ENCODE measurements around the gene ZNF254. TPM values are rescaled to one million over a fixed set of nuclear protein-coding genes. Genes with fewer than 3 reads are reported as not detected.
"Not testable (repeated sequence)": the region's sequence is repeated elsewhere in the genome, so short reads cannot be mapped to it uniquely, and the experiment has no call there.

The ZNF254 gene
- 10 to 100 TPM in 1 of 2 donors, 1 to 10 TPM in 1; 9.1 to 15.2 TPM for total RNA-seq

- peak within 1 kb of the TSS; percentile 86 to 90 for H3K27ac ChIP-seq
- no peaks in the 10 kb centered on the region for H3K27me3 ChIP-seq
- peaks cover 0 to 17% of the 10 kb centered on the region in 2 donors for H3K4me1 ChIP-seq
- peak; percentile 96 for DNase-seq (ENCODE audit: low spot score)
- H3K4me3 ChIP-seq, result peak within 1 kb of the TSS; percentile 66 to 79
- no peaks in the 10 kb centered on the region for H3K9me3 ChIP-seq
- TF ChIP-seq, protein P1, sequence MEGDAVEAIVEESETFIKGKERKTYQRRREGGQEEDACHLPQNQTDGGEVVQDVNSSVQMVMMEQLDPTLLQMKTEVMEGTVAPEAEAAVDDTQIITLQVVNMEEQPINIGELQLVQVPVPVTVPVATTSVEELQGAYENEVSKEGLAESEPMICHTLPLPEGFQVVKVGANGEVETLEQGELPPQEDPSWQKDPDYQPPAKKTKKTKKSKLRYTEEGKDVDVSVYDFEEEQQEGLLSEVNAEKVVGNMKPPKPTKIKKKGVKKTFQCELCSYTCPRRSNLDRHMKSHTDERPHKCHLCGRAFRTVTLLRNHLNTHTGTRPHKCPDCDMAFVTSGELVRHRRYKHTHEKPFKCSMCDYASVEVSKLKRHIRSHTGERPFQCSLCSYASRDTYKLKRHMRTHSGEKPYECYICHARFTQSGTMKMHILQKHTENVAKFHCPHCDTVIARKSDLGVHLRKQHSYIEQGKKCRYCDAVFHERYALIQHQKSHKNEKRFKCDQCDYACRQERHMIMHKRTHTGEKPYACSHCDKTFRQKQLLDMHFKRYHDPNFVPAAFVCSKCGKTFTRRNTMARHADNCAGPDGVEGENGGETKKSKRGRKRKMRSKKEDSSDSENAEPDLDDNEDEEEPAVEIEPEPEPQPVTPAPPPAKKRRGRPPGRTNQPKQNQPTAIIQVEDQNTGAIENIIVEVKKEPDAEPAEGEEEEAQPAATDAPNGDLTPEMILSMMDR (IDR thresholded peaks at IDR 0.05), result no peak
- H3K36me3 ChIP-seq, result no peaks in the 10 kb centered on the region
Observed at GRCh38 chr19:24086974-24087595, at the start of gene ZNF254. Gene ZNF254 (plus strand): TSS chr19:24087187. CDS start chr19:24087308, 121 bp downstream.

- no peak for DNase-seq (ENCODE audit: low spot score)
- Histone ChIP-seq H3K27ac (no peak overlapping the region), H3K27me3 (no peaks in the 10 kb centered on the region), H3K4me1 (peaks cover 0 to 11% of the 10 kb centered on the region in 2 donors), H3K9me3 (no peaks in the 10 kb centered on the region), H3K4me3 (no peak overlapping the region), H3K36me3 (peaks cover 12% of the 10 kb centered on the region)
- TF ChIP-seq, protein P1 (IDR thresholded peaks at IDR 0.05), result no peak
Observed at GRCh38 chr19:24040621-24041020, 46.4 kb upstream of the ZNF254 start.

DNA sequence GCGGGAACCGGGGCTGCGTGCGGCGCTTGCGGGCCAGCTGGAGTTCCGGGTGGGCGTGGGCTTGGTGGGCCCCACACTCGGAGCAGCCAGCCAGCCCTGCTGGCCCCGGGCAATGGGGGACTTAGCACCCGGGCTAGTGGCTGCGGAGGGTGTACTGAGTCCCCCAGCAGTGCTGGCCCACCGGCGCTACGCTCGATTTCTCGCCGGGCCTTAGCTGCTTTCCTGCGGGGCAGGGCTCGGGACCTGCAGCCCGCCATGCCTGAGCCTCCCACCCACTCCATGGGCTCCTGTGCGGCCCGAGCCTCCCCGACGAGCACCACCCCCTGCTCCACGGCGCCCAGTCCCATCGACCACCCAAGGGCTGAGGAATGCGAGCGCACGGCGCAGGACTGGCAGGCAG lies 45.7 kb upstream of the ZNF254 start:
- DNase-seq (ENCODE audit: low spot score); H3K4me1 ChIP-seq; H3K27ac ChIP-seq; H3K4me3 ChIP-seq; H3K9me3 ChIP-seq; H3K27me3 ChIP-seq: not testable (repeated sequence)
- H3K36me3 ChIP-seq, result peaks cover 12% of the 10 kb centered on the region

DNA sequence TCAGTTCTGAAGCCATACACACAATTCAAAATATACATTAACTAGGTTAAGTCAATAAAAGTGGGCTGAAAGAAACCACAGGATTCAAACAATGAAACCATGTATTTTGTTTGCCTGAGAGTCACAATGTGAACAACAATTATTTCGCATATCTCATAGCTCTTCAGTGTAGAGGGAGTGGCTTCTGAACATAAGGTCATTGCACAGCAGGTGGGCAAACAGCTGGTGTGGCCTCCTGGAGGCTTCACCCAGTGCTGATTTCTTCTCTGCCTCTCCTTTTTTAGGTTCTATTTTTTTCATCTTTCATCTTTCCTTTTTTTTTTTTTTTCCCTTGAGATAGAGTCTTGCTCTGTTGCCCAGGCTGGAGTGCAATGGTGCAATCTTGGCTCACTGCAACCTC lies 40.4 kb upstream of the ZNF254 start:
- H3K4me1 ChIP-seq, result peaks cover 0 to 5% of the 10 kb centered on the region in 2 donors
- peaks cover 46% of the 10 kb centered on the region for H3K36me3 ChIP-seq
- no peaks in the 10 kb centered on the region for H3K27me3 ChIP-seq
- no peak overlapping the region for H3K4me3 ChIP-seq
- DNase-seq (ENCODE audit: low spot score), result no peak
- no peaks in the 10 kb centered on the region for H3K9me3 ChIP-seq
- TF ChIP-seq, protein P1 (IDR thresholded peaks at IDR 0.05), result no peak
- H3K27ac ChIP-seq, result no peak overlapping the region

DNA sequence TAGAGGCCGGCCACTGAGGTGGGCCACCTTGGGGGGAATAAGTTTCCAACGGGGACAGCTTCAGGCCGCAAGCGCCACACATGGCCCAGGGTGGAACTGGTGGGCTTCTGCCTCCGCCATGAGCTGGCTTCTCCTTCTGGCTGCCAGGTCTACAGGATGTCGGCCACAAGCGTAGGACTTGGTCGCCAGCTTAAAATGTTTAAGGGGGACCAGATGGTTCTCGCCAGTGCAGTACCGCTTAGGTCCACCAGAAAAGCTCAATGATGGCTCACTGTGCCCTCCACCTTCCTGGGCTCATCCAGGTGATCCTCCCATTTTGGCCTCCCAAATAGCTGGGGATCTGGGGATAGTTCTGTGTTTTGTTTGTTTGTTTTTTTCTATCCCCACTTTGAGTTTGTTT lies 38.7 kb upstream of the ZNF254 start:
- H3K9me3 ChIP-seq, result no peaks in the 10 kb centered on the region
- H3K4me3 ChIP-seq, result no peak overlapping the region
- TF ChIP-seq, protein P1 (IDR thresholded peaks at IDR 0.05), result no peak
- no peaks in the 10 kb centered on the region for H3K27me3 ChIP-seq
- peaks cover 0 to 5% of the 10 kb centered on the region in 2 donors for H3K4me1 ChIP-seq
- DNase-seq (ENCODE audit: low spot score), result no peak
- H3K36me3 ChIP-seq, result peaks cover 64% of the 10 kb centered on the region
- no peak overlapping the region for H3K27ac ChIP-seq

GRCh38 chr19:24049537-24049936 lies 37.5 kb upstream of the ZNF254 start:
- no peak for DNase-seq (ENCODE audit: low spot score)
- Histone ChIP-seq H3K27me3 (no peaks in the 10 kb centered on the region), H3K36me3 (peaks cover 72% of the 10 kb centered on the region), H3K4me1 (peaks cover 0 to 5% of the 10 kb centered on the region in 2 donors), H3K4me3 (no peak overlapping the region), H3K9me3 (no peaks in the 10 kb centered on the region), H3K27ac (no peak overlapping the region)
- TF ChIP-seq, protein P1 (IDR thresholded peaks at IDR 0.05), result no peak
